Ishikawa (cell line): ENCODE measurements around the gene COL15A1.

Source experiments
- CEBPB ChIP-seq: IDR thresholded peaks from 2 replicates; pipeline ENCODE4 v1.6.1; 2012
- CREB1 ChIP-seq: IDR thresholded peaks from 2 replicates; pipeline ENCODE4 v1.6.1; 2012; ENCODE audit warnings: low read depth
- EGR1 ChIP-seq: IDR thresholded peaks from 2 replicates; pipeline ENCODE4 v1.6.1; 2012
- EP300 ChIP-seq: IDR thresholded peaks from 2 replicates; pipeline ENCODE4 v1.6.1; 2012; ENCODE audit warnings: borderline replicate concordance
- FOXM1 ChIP-seq: IDR thresholded peaks from 2 replicates; pipeline ENCODE4 v1.6.1; 2012; ENCODE audit warnings: low read depth, borderline replicate concordance
- MAX ChIP-seq: IDR thresholded peaks from 2 replicates; pipeline ENCODE4 v1.6.1; 2012
- NFIC ChIP-seq: IDR thresholded peaks from 2 replicates; pipeline ENCODE4 v1.6.1; 2012
- RAD21 ChIP-seq: IDR thresholded peaks from 2 replicates; pipeline ENCODE4 v1.6.1; 2012; ENCODE audit warnings: low read depth
- REST ChIP-seq: IDR thresholded peaks from 2 replicates; pipeline ENCODE4 v1.6.1; 2012; ENCODE audit warnings: low read depth, mild to moderate bottlenecking
- TAF1 ChIP-seq: IDR thresholded peaks from 2 replicates; pipeline ENCODE4 v1.6.1; 2012; ENCODE audit warnings: low read depth, mild to moderate bottlenecking
- TCF12 ChIP-seq: IDR thresholded peaks from 2 replicates; pipeline ENCODE4 v1.6.1; 2012; ENCODE audit warnings: low read depth
- TEAD4 ChIP-seq: IDR thresholded peaks from 2 replicates; pipeline ENCODE4 v1.6.1; 2012
- USF1 ChIP-seq: IDR thresholded peaks from 2 replicates; pipeline ENCODE4 v1.6.1; 2012
- YY1 ChIP-seq: IDR thresholded peaks from 2 replicates; pipeline ENCODE4 v1.6.1; 2012; ENCODE audit warnings: low read depth
- ZBTB7A ChIP-seq: IDR thresholded peaks from 2 replicates; pipeline ENCODE4 v1.6.1; 2012; ENCODE audit warnings: low read depth

COL15A1 gene

GRCh38 chr9:98960409-98960808, 16.7 kb downstream of the COL15A1 start:
- TF ChIP-seq TCF12 (no peak), REST (no peak), CREB1 (no peak), YY1 (no peak), FOXM1 (no peak), USF1 (no peak), RAD21 (no peak), EP300 (no peak), EGR1 (no peak), TAF1 (no peak), TEAD4 (no peak), MAX (no peak), CEBPB (no peak), NFIC (no peak), ZBTB7A (no peak)

- no peak for TF ChIP-seq ZBTB7A
- TF ChIP-seq YY1 = no peak
- no peak for TF ChIP-seq CREB1
- no peak for TF ChIP-seq FOXM1
- no peak for TF ChIP-seq NFIC
- no peak for TF ChIP-seq TAF1
- no peak for TF ChIP-seq TEAD4
- TF ChIP-seq TCF12 = no peak
- TF ChIP-seq MAX = no peak
- TF ChIP-seq CEBPB = no peak
- no peak for TF ChIP-seq REST
- no peak for TF ChIP-seq USF1
- no peak for TF ChIP-seq EP300
- TF ChIP-seq EGR1 = no peak
- no peak for TF ChIP-seq RAD21
Measured at GRCh38 chr9:98961513-98962180, 17.9 kb downstream of the COL15A1 start.

GRCh38 chr9:98962181-98962560, 18.5 kb downstream of the COL15A1 start:
- no peak for TF ChIP-seq USF1
- no peak for TF ChIP-seq MAX
- no peak for TF ChIP-seq TAF1
- TF ChIP-seq RAD21 = no peak
- TF ChIP-seq CREB1 = no peak
- TF ChIP-seq ZBTB7A = no peak
- no peak for TF ChIP-seq REST
- TF ChIP-seq TEAD4 = no peak

- TF ChIP-seq TEAD4 = peak; percentile 66
- TF ChIP-seq ZBTB7A = no peak
Measured at GRCh38 chr9:98962861-98963260, 19.2 kb downstream of the COL15A1 start.
